ENCODE results near the gene TMEM164.

TMEM164 gene

DNA sequence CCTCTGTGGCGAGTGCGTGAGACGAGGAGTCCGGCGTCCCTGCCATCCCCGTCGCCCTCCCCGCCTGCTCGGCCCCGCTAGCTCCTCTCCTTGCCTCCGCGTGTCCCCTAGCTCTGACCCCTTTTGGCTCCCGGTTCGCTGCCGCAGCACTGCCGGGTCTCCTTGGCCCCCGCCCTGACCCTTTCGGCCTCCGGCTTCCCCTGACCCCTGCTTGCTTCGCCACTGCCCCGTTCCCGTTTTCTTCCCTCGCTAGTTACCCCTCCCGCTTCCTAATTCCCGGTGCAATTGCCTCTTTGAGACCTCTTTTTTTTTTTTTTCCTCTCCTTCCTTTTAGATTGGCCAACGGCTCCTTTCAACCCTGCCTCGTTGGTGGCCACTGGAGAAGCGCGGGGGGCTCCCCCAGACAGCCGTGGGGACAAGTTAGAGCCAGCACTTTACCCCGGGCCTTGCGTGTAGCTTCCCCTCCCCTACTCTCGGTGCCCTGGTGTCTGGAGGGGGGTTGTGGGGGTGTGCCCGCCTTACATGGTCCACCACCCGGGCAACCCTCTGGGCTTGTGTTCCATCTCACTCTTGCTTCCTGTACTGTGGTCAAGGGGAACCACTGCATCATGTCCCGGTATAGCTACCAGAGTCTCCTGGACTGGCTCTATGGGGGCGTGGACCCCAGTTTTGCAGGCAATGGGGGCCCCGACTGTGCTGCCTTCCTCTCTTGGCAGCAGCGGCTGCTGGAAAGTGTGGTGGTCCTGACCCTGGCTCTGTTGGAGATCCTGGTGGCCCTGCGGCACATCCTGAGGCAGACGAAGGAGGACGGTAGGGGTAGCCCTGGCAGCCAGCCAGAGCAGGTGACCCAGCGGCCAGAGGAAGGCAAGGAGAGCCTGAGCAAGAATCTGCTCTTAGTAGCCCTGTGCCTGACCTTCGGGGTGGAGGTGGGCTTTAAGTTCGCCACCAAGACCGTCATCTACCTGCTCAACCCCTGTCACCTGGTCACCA is 548 bp downstream of the TMEM164 start:
- no peak for DNase-seq (ENCODE audit: low spot score)

DNA sequence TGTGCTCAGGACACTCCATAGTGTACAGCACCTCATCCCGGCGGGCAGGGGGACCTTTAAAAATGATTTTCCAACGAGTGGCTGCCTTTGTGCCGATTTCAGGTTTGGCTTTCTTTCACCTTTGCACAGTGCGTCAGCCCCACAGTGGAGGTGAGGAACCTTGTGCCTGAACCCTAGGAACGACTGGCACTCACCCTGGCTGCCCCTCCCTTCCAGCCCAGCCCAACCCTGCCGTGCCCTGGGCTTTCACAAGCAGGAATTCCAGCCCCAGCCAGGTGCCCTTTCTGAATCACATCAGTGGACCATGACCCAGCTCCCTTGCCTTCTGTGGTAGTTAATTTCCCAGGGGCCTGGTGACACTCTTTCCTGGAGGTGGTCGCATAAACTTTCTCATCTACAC is 1.3 kb downstream of the TMEM164 start:
- DNase-seq (ENCODE audit: low spot score): no peak

- no peak for DNase-seq (ENCODE audit: low spot score)
Measured at GRCh38 chrX:110004731-110005369, 1.9 kb downstream of the TMEM164 start.

DNA sequence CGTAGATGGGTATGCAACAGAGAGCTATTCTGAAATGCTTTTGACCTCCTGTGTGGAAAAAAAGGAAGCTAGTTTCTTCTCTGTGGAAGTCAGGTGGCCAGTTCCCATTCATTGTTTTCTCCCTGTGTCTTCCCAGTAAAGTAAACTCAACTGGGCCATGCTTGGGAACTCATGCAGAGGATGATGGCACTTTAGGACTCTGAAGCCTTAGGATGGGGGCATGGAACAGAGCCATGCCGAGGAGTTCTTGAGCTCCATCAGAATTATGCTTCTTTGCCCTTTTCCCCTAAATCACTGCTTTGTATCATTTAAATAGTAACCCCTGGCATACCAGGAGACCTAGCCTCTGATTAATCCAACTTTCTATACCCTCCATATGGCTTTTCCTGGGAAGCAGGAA is 3.2 kb downstream of the TMEM164 start:
- no peak for DNase-seq (ENCODE audit: low spot score)

GRCh38 chrX:110006821-110007375 is 4.0 kb downstream of the TMEM164 start:
- no peak for DNase-seq (ENCODE audit: low spot score)

DNA sequence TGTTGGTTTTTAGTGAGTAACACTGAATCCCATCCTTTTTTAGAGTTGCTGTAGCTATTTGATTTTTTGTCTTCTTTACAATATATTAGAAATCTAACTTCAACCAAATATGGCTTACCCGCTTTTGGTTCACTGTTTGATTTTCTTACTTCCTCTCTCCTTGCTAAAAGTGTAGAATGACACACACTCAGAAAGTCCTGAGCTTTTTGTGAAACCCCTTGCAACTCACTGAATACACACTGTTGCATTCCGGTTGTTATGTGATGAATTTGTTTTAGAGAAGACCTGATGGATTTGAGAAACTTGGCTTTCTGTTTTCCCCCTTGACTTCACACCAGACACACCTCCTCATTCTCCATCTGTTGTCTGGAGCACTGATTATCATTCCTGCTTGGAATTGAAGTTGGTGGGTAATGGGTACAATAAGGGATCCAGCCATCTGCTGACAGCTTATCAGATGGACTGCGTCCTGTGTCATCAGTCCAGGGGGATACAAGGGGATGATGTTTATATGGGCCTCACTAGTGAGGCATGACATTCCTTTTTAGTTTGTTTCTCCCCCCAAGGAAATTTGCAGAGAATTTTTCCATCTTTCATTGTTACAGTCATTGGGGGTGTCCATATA is 5.2 kb downstream of the TMEM164 start:
- DNase-seq (ENCODE audit: low spot score): no peak

GRCh38 chrX:110012818-110013485 is 10.0 kb downstream of the TMEM164 start:
- DNase-seq (ENCODE audit: low spot score): no peak

- no peak for DNase-seq (ENCODE audit: low spot score)
Measured at GRCh38 chrX:110013968-110014367, 11.1 kb downstream of the TMEM164 start.

GRCh38 chrX:110015032-110015431 is 12.1 kb downstream of the TMEM164 start:
- DNase-seq (ENCODE audit: low spot score): no peak

- DNase-seq (ENCODE audit: low spot score): no peak
Measured at GRCh38 chrX:110015915-110016314, 13.0 kb downstream of the TMEM164 start.

DNA sequence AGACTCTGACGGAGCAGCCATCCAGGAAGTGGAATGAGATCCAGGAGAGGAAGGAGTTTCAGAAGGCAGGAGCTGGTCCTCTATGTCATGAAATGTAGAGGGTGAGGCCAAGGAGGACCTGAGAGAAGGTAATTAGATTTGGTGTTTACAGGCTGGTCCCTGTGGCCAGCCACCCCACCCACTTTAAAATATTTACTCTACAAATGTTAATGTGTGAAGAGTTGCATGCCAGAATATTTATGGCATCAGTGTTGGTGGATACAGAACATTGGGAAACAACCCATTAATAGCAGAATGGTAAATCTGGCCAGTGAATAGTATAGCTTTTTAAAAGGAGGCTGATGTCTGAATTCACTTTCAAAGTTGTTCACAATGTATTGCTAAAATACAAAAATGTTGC is 17.6 kb downstream of the TMEM164 start:
- no peak for DNase-seq (ENCODE audit: low spot score)

DNA sequence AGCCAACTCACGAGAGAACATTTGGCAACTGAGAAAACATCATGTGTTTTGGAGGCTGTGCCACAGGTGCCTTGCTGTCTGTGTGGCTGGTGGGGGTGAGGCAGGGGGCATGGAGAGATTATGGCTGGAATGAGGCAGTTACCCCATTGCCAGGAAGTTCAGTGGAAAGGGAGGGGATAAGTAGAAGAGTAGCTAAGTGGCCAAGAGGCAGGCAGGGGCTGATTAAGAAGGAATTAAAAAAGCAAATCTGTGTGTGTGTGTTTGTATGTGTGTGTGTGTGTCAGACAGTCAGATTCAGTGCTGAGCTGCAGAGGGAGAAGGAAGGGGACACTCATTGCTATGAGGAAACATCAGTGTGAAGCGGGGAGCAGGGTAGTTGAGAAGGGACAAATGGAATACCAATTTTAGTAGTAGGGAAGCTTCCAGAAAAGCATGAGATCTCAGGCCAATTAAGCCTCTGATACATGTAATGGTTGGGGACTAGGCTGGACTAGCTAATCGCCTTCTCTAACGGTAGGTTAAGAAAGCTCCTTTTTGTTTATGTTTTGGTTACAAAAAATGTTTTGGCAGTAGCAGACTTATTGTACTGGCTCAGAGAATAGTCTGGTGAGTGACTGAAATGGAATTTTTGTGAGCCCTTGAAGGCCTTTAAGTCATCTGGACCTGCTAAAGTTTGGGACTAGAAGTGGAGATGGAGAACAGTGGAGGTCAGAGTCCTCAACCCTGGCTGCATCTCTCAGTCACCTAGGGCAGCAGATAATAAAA is 18.5 kb downstream of the TMEM164 start:
- DNase-seq (ENCODE audit: low spot score): no peak

DNA sequence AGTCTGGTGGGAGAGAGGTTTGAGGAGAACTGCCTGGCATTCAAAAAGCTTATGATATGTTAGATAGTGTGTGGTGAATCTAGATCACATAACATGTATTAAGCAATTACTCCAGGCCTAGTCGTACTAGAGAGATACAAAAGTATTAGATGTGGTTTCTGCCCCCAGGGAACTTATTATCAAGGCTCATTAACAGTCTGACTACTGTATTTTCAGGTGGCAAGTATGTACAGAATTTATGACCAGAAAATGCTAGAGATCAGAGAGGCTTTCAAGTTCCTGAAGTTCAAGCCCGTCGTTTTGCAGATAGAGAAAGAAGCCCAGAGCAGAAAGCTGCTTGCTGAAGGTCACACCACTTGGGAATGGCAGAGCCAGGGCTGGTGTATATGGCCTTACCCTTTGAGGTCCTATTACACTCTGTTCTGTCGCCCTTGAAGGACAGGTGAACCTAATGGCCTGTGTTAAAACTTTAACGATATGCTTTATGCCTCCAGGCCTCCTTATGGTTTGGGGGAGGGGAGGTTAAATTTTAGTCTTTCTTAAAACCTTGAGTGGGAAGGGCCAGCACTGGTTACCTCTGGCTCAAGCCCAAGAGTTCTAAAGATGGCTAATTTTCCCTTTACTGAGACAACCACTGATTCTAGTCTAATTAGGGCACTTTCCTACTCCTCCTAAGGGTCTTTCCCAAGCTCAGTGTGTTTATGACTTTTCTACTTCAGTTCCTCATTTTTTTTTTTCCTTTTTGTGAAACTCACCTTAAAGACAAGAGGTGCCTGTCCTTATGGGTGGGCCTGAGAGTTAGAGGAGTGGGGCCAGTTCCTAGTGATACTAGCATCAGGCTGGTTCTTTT is 19.9 kb downstream of the TMEM164 start:
- no peak for DNase-seq (ENCODE audit: low spot score)

GRCh38 chrX:110025395-110025794 is 22.5 kb downstream of the TMEM164 start:
- DNase-seq (ENCODE audit: low spot score): no peak

- DNase-seq (ENCODE audit: low spot score): no peak
Measured at GRCh38 chrX:110026099-110026844, 23.4 kb downstream of the TMEM164 start.

- DNase-seq (ENCODE audit: low spot score): no peak
Measured at GRCh38 chrX:110032534-110033147, 29.7 kb downstream of the TMEM164 start.

DNA sequence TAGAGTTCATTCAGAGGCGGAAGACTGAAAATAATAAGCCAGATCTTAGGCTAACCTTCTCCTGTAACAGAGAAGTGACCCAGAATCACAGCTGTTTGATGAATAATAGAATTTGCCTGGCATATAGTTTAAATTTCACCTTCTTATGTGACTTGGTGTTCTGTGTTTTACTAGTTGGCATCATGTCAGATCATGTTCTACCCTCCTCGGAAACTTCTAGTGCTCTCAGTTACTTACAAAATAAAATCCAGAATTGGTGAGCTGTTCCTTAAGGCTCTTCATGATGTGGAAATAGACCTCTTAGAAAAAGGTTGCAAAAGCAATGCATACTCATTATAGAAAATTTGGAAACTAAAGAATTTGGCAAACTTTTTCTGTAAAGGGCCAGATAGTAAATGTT is 31.1 kb downstream of the TMEM164 start:
- no peak for DNase-seq (ENCODE audit: low spot score)

DNA sequence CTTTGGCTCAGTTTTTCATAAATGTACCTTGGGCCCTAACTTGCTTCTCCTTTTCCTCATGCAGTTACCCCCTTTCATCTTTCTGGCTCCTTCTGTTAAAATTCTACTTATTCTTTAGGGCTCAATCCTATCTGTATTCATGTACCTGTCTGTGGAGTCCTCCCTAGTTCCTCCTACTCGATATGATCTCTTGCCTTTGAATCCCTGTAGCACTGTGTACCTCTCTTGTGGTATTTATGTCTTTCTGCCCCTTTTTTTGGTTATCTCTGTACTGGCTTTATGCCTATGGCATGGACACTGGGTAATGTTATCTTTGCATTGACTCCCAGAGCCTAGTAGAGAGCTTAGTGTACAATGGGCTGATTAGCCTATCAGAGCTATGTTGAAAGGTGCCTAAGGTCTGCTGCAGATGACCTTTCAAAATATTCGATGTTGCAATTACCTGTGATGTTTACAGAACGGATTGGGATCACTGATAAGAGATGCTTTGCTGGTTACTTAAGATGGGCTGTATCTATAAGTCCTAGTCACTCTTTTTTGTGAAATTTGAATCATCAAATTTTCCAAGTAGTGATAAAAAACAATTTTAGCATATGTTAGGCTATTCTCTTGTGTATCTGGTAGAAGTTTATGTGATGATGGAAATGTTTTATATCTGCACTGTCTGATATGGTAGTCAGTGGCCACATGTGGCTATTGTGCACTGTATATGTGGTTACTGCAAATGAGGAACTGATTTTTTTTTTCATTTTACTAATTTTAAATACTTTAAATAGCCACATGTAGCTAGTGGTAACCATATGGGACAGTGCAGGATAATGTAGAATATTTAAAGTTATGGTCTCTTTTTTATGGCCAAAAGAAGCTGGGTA is 33.5 kb downstream of the TMEM164 start:
- DNase-seq (ENCODE audit: low spot score): no peak
